ENCODE measurements around the gene GRIA3.

Gene GRIA3

GRCh38 chrX:123217077-123217476, 33.0 kb downstream of the GRIA3 start:
- H3K27me3 ChIP-seq (ENCODE audit: insufficient read depth, low read length) = no peaks in the 10 kb centered on the region
- H3K79me2 ChIP-seq (ENCODE audit: insufficient read depth, low read length) = no peaks in the 10 kb centered on the region
- no peaks in the 10 kb centered on the region for H3F3A ChIP-seq (ENCODE audit: insufficient read depth, low read length)
- H3K9ac ChIP-seq (ENCODE audit: low read length) = no peak overlapping the region
- no peak overlapping the region for H3K4me2 ChIP-seq (ENCODE audit: low read length)
- H3K27ac ChIP-seq (ENCODE audit: low read depth, low read length, poor library complexity, severe bottlenecking) = no peak overlapping the region
- H4K20me1 ChIP-seq (ENCODE audit: insufficient read depth, low read length) = no peaks in the 10 kb centered on the region
- H3K4me3 ChIP-seq (ENCODE audit: low read depth, low read length, poor library complexity, severe bottlenecking) = no peak overlapping the region
- H3K36me3 ChIP-seq (ENCODE audit: insufficient read depth, low read length) = no peaks in the 10 kb centered on the region
- TF ChIP-seq EZH2 (IDR thresholded peaks at IDR 0.05; ENCODE audit: borderline replicate concordance, low read length) (no peak), CTCF (IDR thresholded peaks at IDR 0.05; ENCODE audit: low read length) (no peak)
- H3K4me1 ChIP-seq (ENCODE audit: insufficient read depth, low read length, severe bottlenecking) = no peaks in the 10 kb centered on the region
- no peak overlapping the region for H2AFZ ChIP-seq (ENCODE audit: low read length)
- no peaks in the 10 kb centered on the region for H3K9me2 ChIP-seq (ENCODE audit: low read depth, low read length)
- no peaks in the 10 kb centered on the region for H3K9me3 ChIP-seq (ENCODE audit: low read length)

- Histone ChIP-seq H3K9me2 (ENCODE audit: low read depth, low read length) (no peaks in the 10 kb centered on the region), H3K4me3 (ENCODE audit: low read depth, low read length, poor library complexity, severe bottlenecking) (no peak overlapping the region), H3F3A (ENCODE audit: insufficient read depth, low read length) (no peaks in the 10 kb centered on the region), H3K9me3 (ENCODE audit: low read length) (no peaks in the 10 kb centered on the region), H3K79me2 (ENCODE audit: insufficient read depth, low read length) (no peaks in the 10 kb centered on the region), H3K4me2 (ENCODE audit: low read length) (no peak overlapping the region), H4K20me1 (ENCODE audit: insufficient read depth, low read length) (no peaks in the 10 kb centered on the region), H3K36me3 (ENCODE audit: insufficient read depth, low read length) (no peaks in the 10 kb centered on the region), H3K27ac (ENCODE audit: low read depth, low read length, poor library complexity, severe bottlenecking) (no peak overlapping the region), H3K9ac (ENCODE audit: low read length) (no peak overlapping the region), H2AFZ (ENCODE audit: low read length) (no peak overlapping the region), H3K4me1 (ENCODE audit: insufficient read depth, low read length, severe bottlenecking) (no peaks in the 10 kb centered on the region), H3K27me3 (ENCODE audit: insufficient read depth, low read length) (no peaks in the 10 kb centered on the region)
- TF ChIP-seq CTCF (IDR thresholded peaks at IDR 0.05; ENCODE audit: low read length) (no peak), EZH2 (IDR thresholded peaks at IDR 0.05; ENCODE audit: borderline replicate concordance, low read length) (no peak)
These were observed 33.6 kb downstream of the GRIA3 start for GRCh38 chrX:123217728-123218127.

- Histone ChIP-seq H3K4me2 (ENCODE audit: low read length) (no peak overlapping the region), H3K4me3 (ENCODE audit: low read depth, low read length, poor library complexity, severe bottlenecking) (no peak overlapping the region), H3K9me3 (ENCODE audit: low read length) (no peaks in the 10 kb centered on the region), H3K9me2 (ENCODE audit: low read depth, low read length) (no peaks in the 10 kb centered on the region), H3K36me3 (ENCODE audit: insufficient read depth, low read length) (no peaks in the 10 kb centered on the region), H3K27me3 (ENCODE audit: insufficient read depth, low read length) (no peaks in the 10 kb centered on the region), H3F3A (ENCODE audit: insufficient read depth, low read length) (no peaks in the 10 kb centered on the region), H3K4me1 (ENCODE audit: insufficient read depth, low read length, severe bottlenecking) (no peaks in the 10 kb centered on the region), H3K9ac (ENCODE audit: low read length) (no peak overlapping the region), H3K79me2 (ENCODE audit: insufficient read depth, low read length) (no peaks in the 10 kb centered on the region), H4K20me1 (ENCODE audit: insufficient read depth, low read length) (no peaks in the 10 kb centered on the region), H2AFZ (ENCODE audit: low read length) (no peak overlapping the region), H3K27ac (ENCODE audit: low read depth, low read length, poor library complexity, severe bottlenecking) (no peak overlapping the region)
- TF ChIP-seq EZH2 (IDR thresholded peaks at IDR 0.05; ENCODE audit: borderline replicate concordance, low read length) = no peak
- no peak for TF ChIP-seq CTCF (IDR thresholded peaks at IDR 0.05; ENCODE audit: low read length)
These were observed 35.8 kb downstream of the GRIA3 start for GRCh38 chrX:123219916-123220315.
